Heart right ventricle (tissue), 16 donors: Measurements from ENCODE around the gene CCDC121. TPM values are rescaled to one million over a fixed set of nuclear protein-coding genes. Genes with fewer than 3 reads are reported as not detected.

Experiments used
- ATAC-seq, 8 donors: fragments of 200-7000 bp; cut with Tn5 transposase; one replicate each; pipeline ENCODE4 v1.9.1; 2020; ENCODE audit warnings: mild to moderate bottlenecking in 8 of 8, moderate library complexity in 8 of 8, moderate number of reproducible peaks in 1 of 8
- DNase-seq, 2 donors: peaks; one replicate each; pipeline ENCODE4 v3.0.0-alpha.2; 2020
- H3K27ac ChIP-seq, 10 donors: fragments of 200-600 bp; sonication (generic) in 2 of 10; one replicate each; pipeline versions ENCODE4 v1.5.0 to v1.8.0; 2020 to 2022; ENCODE audit warnings: mild to moderate bottlenecking in 3 of 10
- H3K27me3 ChIP-seq, 7 donors: fragments of 200-600 bp; one replicate each; pipeline ENCODE4 v1.8.0; 2021 to 2022; ENCODE audit warnings: mild to moderate bottlenecking in 2 of 7
- H3K36me3 ChIP-seq, 9 donors: fragments of 200-600 bp; sonication (generic) in 1 of 9; one replicate each; pipeline versions ENCODE4 v1.5.0 to v1.8.0; 2020 to 2022; ENCODE audit warnings: mild to moderate bottlenecking in 2 of 9
- H3K4me1 ChIP-seq, 9 donors: fragments of 200-600 bp; sonication (generic) in 1 of 9; one replicate each; pipeline versions ENCODE4 v1.5.0 to v1.8.0; 2020 to 2022; ENCODE audit warnings: mild to moderate bottlenecking in 4 of 9
- H3K4me3 ChIP-seq, 10 donors: fragments of 200-600 bp; sonication (generic) in 2 of 10; one replicate each; pipeline versions ENCODE4 v1.5.0 to v1.8.0; 2020 to 2022; ENCODE audit warnings: mild to moderate bottlenecking in 7 of 10, moderate library complexity in 2 of 10
- H3K9me3 ChIP-seq, 11 donors: fragments of 200-600 bp in 10 of 11; sonication (generic) in 2 of 11; one replicate each; pipeline versions ENCODE4 v1.5.0 to v1.8.0; 2013 to 2022; ENCODE audit warnings: mild to moderate bottlenecking in 2 of 11, control low read depth in 1 of 11, moderate library complexity in 1 of 11
- WGBS, 2 donors: extraction: QIAGEN DNeasy Blood & Tissue Kit; methylation state at CpG; one replicate each; pipeline ENCODE4 v1.1.7; 2013; ENCODE audit warnings: inconsistent platforms in 1 of 2; 5-methylcytosine and 5-hydroxymethylcytosine counted together
- intact Hi-C, 10 donors: fragments of 100-400 bp; cut with DNase I; formaldehyde crosslinking; loops; one replicate each; pipeline versions ENCODE4 v1.11.1 to v1.14.2; 2022
- polyA plus RNA-seq, 2 donors: library from polyadenylated mRNA; stranded (reverse); fragments of 200-250 nt; gene quantifications; one replicate each; pipeline ENCODE4 v1.2.3, GENCODE V29; 2013
- total RNA-seq, 10 donors: library from RNA; stranded (reverse); fragmentation: NEBNext Ultra II Directional in 3 of 10; extraction: Animal tissue kit (Norgen Biotek cat#: 25700) in 3 of 10; gene quantifications; one replicate each; pipeline versions ENCODE4 v1.2.1 to v1.2.4, GENCODE V29; 2021 to 2023
- TF ChIP-seq, protein P1 (sequence below), 9 donors: fragments of 200-600 bp; sonication (generic) in 2 of 9; IDR thresholded peaks; one replicate each; pipeline versions ENCODE4 v1.5.0 to v1.8.0; 2021 to 2022; ENCODE audit warnings: antibody characterized with exemption in 9 of 9, mild to moderate bottlenecking in 5 of 9, moderate library complexity in 1 of 9
- donor health status: Arrhythmogenic right ventricular cardiomyopathy.
- donor health status: ischemic (EF 13 %, LVEDD 7.1; RV severe dilation, severe dysfunction).
- donor health status: healthy with polysubstance abuse.
- donor health status: DM: no; HTN: yes; CAD: no.
- donor health status: DM: no; HTN: no; CAD: no.
- donor health status: ischemic (EF 25% LVEDD 6.9; RV normal size, moderate dysfunction).
- donor health status: ischemic (EF 25% LVEDD 5.7; RV mildly dilated, moderate dysfunction).
- donor health status: healthy.
- donor health status: DM: yes; HTN: yes; CAD: no.
- donor health status: Ischemic cardiomyopathy.
- donor health status: ischemic (EF 35%, LVEDD 5.7; RV mildly dilated, moderate dysfunction).
- donor health status: nonischemic (EF 11% LVEDD 7.7; RV severe dilation, severe dysfunction).
- donor health status: DM: yes; HTN: yes; CAD: no.
- donor health status: PGD.
- donor health status: ischemic (EF 29% LVEDD 5.4; RV normal size, mild dysfunction).
- donor health status: nonischemic (EF 23%, LVEDD 6.1; RV moderate dilation, normal function).

Gene CCDC121
- total and polyA plus RNA-seq, 12 donors: 2.1 to 7.6 (median 5.6) TPM

DNA sequence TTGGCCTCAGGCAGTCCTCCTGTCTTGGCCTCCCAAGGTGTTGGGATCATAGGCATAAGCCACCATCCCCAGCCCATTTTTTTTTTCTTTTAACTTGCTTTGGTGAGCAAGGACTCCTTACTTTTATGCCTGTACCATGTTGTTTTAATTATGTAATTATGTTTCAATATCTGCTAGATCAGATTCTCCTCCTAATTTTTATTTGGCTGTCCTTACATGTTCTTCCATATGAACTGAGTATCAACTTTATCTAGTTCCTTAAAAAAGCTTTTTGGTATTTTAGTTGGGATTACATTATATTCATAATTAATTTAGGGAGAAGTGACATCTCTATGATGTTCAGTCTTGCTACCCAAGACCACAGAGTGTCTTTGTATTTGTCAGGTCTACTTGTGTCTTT lies 16.4 kb upstream of the CCDC121 start:
- Histone ChIP-seq H3K27ac (no peak overlapping the region), H3K36me3 (peaks cover 0 to 100% (median 44%) of the 10 kb centered on the region in 9 donors), H3K9me3 (no peaks in the 10 kb centered on the region), H3K27me3 (no peaks in the 10 kb centered on the region), H3K4me3 (no peak overlapping the region), H3K4me1 (no peaks in the 10 kb centered on the region)
- intact Hi-C loops: no loop called here
- DNase-seq (no peak), ATAC-seq (no peak)
- TF ChIP-seq, protein P1, sequence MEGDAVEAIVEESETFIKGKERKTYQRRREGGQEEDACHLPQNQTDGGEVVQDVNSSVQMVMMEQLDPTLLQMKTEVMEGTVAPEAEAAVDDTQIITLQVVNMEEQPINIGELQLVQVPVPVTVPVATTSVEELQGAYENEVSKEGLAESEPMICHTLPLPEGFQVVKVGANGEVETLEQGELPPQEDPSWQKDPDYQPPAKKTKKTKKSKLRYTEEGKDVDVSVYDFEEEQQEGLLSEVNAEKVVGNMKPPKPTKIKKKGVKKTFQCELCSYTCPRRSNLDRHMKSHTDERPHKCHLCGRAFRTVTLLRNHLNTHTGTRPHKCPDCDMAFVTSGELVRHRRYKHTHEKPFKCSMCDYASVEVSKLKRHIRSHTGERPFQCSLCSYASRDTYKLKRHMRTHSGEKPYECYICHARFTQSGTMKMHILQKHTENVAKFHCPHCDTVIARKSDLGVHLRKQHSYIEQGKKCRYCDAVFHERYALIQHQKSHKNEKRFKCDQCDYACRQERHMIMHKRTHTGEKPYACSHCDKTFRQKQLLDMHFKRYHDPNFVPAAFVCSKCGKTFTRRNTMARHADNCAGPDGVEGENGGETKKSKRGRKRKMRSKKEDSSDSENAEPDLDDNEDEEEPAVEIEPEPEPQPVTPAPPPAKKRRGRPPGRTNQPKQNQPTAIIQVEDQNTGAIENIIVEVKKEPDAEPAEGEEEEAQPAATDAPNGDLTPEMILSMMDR (IDR thresholded peaks at IDR 0.05): no peak

DNA sequence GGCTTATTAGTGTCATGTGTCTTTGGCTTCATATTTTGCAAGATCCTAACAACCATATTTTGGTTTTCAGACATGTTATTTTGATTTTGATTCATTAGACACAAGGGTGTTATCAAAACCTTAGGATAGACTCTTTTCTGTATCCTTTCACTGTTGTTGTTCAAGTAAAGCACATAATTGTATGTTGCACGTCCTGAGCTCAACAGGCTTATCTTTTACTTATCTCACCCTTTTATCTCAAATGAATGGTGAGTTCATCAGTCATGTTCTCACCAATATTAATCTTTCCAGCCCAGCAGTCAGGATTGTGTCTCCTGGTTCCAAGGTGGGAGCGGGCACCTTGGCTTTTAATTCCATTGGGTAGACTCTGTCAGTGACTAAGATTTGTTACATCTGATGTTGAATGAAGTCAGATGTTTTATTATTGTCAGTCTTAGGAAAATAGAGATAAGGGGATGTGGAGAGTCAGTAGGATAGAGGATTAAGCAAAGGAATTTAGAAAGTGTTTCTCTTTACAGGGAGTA lies 12.0 kb upstream of the CCDC121 start:
- ATAC-seq (no peak), DNase-seq (no peak)
- intact Hi-C loops: no loop called here
- H3K36me3 ChIP-seq: peaks cover 0 to 100% (median 51%) of the 10 kb centered on the region in 9 donors
- H3K27me3 ChIP-seq: no peaks in the 10 kb centered on the region
- H3K27ac ChIP-seq: no peak overlapping the region
- no peaks in the 10 kb centered on the region for H3K9me3 ChIP-seq
- H3K4me3 ChIP-seq: no peak overlapping the region
- 83% methylated on average over 2 of the region's 2 CpGs for WGBS, 2 donors
- H3K4me1 ChIP-seq: no peaks in the 10 kb centered on the region
- TF ChIP-seq, protein P1 (IDR thresholded peaks at IDR 0.05): no peak

DNA sequence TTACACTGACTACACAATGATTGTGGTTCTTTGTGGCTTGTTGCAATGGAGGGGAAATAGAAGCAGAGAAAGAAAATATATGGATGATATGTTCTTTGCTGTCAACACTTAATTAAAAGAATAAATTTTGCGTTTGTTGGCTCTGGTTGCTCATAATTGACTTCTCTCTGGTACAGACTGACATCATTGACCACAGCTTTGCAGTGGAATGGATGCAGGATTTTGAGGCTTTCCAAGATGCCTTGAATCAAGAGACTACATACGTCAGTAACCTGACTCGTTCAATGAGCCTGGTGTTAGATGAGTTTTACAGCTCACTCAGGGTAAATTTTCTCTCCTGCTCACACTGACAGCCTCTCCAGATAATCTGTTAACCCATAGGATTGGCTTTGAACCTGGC lies 9.9 kb upstream of the CCDC121 start:
- intact Hi-C loops: no loop called here
- DNase-seq: no peak
- TF ChIP-seq, protein P1 (IDR thresholded peaks at IDR 0.05): no peak
- no peaks in the 10 kb centered on the region for H3K4me1 ChIP-seq
- no peak overlapping the region for H3K27ac ChIP-seq
- peaks cover 0 to 100% (median 57%) of the 10 kb centered on the region in 9 donors for H3K36me3 ChIP-seq
- H3K4me3 ChIP-seq: no peak overlapping the region
- H3K27me3 ChIP-seq: no peaks in the 10 kb centered on the region
- no peak for ATAC-seq
- 58 to 73% methylated on average over 3 of the region's 3 CpGs for WGBS, 2 donors
- H3K9me3 ChIP-seq: no peaks in the 10 kb centered on the region

DNA sequence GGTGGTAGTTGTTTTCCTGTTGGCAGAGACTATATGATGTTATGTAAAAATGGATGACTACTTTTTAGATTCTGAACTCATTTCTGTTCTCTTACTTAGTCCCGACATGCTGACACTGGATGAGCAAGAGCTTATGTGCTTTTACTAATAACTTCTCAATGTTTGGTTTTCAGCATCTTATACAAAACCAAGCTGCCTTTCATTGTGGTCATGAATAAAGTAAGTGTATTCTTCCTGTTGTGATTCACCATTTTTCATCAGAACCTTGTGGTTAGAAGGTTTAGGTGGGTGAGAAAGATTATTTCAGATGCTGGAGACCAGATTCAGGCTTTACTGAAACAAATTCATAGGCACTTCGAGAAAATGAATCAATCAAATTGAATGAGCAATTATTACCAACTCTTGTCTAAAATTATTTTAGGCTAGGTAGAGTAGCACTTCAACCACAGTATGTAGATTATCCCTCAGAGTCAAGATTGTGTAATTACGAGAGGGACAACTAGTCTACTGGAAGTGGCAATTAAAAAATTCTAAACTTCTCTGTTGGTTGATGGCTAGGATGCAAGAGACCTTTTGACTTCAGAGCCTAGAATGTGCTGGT lies 9.3 kb upstream of the CCDC121 start:
- no peak for ATAC-seq
- Histone ChIP-seq H3K27me3 (no peaks in the 10 kb centered on the region), H3K4me3 (no peak overlapping the region), H3K9me3 (no peaks in the 10 kb centered on the region), H3K27ac (no peak overlapping the region), H3K4me1 (no peaks in the 10 kb centered on the region), H3K36me3 (peaks cover 0 to 100% (median 58%) of the 10 kb centered on the region in 9 donors)
- DNase-seq: no peak
- TF ChIP-seq, protein P1 (IDR thresholded peaks at IDR 0.05): no peak
- intact Hi-C loops: no loop called here
- 92 to 97% methylated on average over 3 of the region's 3 CpGs for WGBS, 2 donors
